Progenitor cell of endocrine pancreas (in vitro differentiated cells): ENCODE results near the gene UMOD. TPM values are rescaled to one million over a fixed set of nuclear protein-coding genes. Genes with fewer than 3 reads are reported as not detected.
"Not testable (repeated sequence)": the region's sequence is repeated elsewhere in the genome, so short reads cannot be mapped to it uniquely, and the experiment has no call there.

Experiments used
- DNase-seq: peaks from one replicate; pipeline ENCODE4 v3.0.0; 2021; ENCODE audit warnings: low spot score; ENCODE audit not compliant: unreplicated experiment
- H3K27ac Mint-ChIP-seq: 2 replicates; pipeline ENCODE4 v1.8.0; 2021; ENCODE audit warnings: mild to moderate bottlenecking, moderate library complexity, mixed read lengths
- H3K27me3 Mint-ChIP-seq: 2 replicates; pipeline ENCODE4 v1.8.0; 2021; ENCODE audit warnings: mixed read lengths
- H3K36me3 Mint-ChIP-seq: 2 replicates; pipeline ENCODE4 v1.8.0; 2022; ENCODE audit warnings: mixed read lengths; ENCODE audit not compliant: insufficient read depth
- H3K4me1 Mint-ChIP-seq: 2 replicates; pipeline ENCODE4 v1.8.0; 2021; ENCODE audit warnings: low read depth, mixed read lengths
- H3K4me3 Mint-ChIP-seq: 2 replicates; pipeline ENCODE4 v1.8.0; 2021; ENCODE audit warnings: low read depth, mild to moderate bottlenecking, moderate library complexity, mixed read lengths
- H3K9me3 Mint-ChIP-seq: 2 replicates; pipeline ENCODE4 v1.8.0; 2021; ENCODE audit warnings: low read depth, mixed read lengths
- total RNA-seq: library from RNA; stranded (reverse); gene quantifications from 2 replicates; pipeline ENCODE4 v1.2.1, GENCODE V29; 2021
- TF ChIP-seq, protein P1 (sequence below): fragments of 200-600 bp; sonication (generic); IDR thresholded peaks from one replicate; pipeline ENCODE4 v1.5.0; 2021; ENCODE audit warnings: antibody characterized with exemption, mild to moderate bottlenecking; ENCODE audit not compliant: unreplicated experiment

UMOD gene
- total RNA-seq, 1 donor from 2014 or later: not detected

DNA sequence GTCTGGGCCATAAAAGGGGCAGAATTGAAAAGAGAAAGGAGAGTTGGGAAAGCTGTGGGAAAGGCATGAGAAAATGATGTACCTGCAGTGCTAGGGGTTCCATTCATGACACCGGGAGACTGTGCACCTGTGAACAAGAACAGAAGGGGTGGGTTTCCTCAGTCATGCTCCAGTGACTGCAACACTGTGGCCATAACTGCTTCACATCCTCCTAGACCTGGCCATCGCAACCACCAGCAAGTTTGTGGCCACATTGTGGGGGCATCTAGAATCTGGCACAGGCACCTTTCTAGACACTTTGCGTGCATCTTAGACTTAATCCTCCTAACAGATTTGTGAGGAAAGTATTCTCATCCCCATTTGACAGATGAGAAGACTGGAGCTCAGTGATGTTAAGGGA, 37.9 kb downstream of the UMOD start:
- Mint-ChIP-seq H3K36me3 (peaks cover 3% of the 10 kb centered on the region), H3K4me1 (no peaks in the 10 kb centered on the region), H3K27me3 (peaks cover 29% of the 10 kb centered on the region), H3K9me3 (no peaks in the 10 kb centered on the region), H3K27ac (no peak overlapping the region), H3K4me3 (no peak overlapping the region)
- DNase-seq: no peak
- TF ChIP-seq, protein P1, sequence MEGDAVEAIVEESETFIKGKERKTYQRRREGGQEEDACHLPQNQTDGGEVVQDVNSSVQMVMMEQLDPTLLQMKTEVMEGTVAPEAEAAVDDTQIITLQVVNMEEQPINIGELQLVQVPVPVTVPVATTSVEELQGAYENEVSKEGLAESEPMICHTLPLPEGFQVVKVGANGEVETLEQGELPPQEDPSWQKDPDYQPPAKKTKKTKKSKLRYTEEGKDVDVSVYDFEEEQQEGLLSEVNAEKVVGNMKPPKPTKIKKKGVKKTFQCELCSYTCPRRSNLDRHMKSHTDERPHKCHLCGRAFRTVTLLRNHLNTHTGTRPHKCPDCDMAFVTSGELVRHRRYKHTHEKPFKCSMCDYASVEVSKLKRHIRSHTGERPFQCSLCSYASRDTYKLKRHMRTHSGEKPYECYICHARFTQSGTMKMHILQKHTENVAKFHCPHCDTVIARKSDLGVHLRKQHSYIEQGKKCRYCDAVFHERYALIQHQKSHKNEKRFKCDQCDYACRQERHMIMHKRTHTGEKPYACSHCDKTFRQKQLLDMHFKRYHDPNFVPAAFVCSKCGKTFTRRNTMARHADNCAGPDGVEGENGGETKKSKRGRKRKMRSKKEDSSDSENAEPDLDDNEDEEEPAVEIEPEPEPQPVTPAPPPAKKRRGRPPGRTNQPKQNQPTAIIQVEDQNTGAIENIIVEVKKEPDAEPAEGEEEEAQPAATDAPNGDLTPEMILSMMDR: no peak

DNA sequence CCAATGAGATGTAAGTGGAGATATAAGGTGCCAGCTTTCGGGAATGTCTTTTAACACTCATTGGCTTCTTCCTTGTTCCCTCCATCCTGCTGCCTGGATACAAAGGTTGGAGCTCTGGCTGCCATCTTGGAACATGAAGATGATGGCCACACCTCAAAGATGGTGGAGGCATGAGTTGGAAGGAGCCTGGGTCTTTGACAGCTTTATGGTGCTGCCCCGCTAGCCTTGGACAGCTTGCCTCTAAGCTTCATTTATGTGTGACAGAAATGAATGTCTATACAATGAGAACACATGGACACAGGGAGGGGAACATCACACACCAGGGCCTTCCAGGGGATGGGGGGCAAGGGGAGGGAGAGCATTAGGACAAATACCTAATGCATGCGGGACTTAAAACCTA, 38.8 kb downstream of the UMOD start:
- no peak overlapping the region for H3K4me3 Mint-ChIP-seq
- TF ChIP-seq, protein P1: no peak
- no peaks in the 10 kb centered on the region for H3K9me3 Mint-ChIP-seq
- no peak for DNase-seq
- peaks cover 25% of the 10 kb centered on the region for H3K27me3 Mint-ChIP-seq
- no peak overlapping the region for H3K27ac Mint-ChIP-seq
- peaks cover 3% of the 10 kb centered on the region for H3K36me3 Mint-ChIP-seq
- H3K4me1 Mint-ChIP-seq: no peaks in the 10 kb centered on the region

DNA sequence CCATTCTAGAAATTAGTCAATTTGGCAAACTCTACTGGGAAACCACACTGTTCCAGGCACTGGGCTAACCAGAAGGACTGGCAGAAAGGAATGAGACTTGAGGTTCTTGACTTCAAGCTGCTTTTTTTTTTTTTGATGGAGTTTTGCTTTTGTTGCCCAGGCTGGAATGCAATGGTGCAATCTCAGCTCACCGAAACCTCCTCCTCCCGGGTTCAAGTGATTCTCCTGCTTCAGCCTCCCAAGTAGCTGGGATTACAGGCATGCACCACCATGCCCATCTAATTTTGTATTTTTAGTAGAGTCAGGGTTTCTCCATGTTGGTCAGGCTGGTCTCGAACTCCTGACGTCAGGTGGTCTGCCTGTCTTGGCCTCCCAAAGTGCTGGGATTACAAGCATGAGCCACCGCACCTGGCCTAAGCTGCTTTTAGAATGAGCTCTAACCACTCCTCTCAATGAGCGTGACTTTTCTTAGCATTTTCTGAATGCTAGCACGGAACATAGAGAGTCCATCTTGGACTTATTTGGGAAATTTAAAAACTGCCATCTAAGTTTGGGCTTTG, 39.9 kb downstream of the UMOD start:
- not testable (repeated sequence) for H3K4me1 Mint-ChIP-seq, H3K36me3 Mint-ChIP-seq, DNase-seq, H3K4me3 Mint-ChIP-seq, H3K27ac Mint-ChIP-seq, H3K9me3 Mint-ChIP-seq
- H3K27me3 Mint-ChIP-seq: peaks cover 18% of the 10 kb centered on the region

DNA sequence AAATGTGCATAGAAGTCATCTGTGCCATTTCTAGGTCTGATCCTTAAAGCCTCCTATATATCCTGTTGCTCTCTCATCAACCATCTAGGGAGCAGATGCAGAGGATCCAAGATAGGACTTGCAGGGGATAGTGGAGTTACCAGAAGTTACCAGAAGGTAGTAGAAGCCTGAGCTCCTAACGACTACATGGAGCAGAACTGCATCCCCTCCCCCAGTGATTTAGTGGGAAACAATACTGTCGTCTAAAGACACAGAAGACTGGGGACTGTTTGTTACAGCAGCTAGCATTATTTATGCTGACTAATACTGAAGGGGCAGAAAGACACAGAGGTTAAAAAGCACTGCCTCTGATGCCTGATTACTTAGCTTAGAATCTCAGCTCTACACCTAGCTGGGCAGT, 41.0 kb downstream of the UMOD start:
- Mint-ChIP-seq H3K4me3 (no peak overlapping the region), H3K27ac (no peak overlapping the region), H3K36me3 (peaks cover 3% of the 10 kb centered on the region), H3K27me3 (peaks cover 15% of the 10 kb centered on the region), H3K4me1 (no peaks in the 10 kb centered on the region), H3K9me3 (no peaks in the 10 kb centered on the region)
- TF ChIP-seq, protein P1: no peak
- DNase-seq: no peak

DNA sequence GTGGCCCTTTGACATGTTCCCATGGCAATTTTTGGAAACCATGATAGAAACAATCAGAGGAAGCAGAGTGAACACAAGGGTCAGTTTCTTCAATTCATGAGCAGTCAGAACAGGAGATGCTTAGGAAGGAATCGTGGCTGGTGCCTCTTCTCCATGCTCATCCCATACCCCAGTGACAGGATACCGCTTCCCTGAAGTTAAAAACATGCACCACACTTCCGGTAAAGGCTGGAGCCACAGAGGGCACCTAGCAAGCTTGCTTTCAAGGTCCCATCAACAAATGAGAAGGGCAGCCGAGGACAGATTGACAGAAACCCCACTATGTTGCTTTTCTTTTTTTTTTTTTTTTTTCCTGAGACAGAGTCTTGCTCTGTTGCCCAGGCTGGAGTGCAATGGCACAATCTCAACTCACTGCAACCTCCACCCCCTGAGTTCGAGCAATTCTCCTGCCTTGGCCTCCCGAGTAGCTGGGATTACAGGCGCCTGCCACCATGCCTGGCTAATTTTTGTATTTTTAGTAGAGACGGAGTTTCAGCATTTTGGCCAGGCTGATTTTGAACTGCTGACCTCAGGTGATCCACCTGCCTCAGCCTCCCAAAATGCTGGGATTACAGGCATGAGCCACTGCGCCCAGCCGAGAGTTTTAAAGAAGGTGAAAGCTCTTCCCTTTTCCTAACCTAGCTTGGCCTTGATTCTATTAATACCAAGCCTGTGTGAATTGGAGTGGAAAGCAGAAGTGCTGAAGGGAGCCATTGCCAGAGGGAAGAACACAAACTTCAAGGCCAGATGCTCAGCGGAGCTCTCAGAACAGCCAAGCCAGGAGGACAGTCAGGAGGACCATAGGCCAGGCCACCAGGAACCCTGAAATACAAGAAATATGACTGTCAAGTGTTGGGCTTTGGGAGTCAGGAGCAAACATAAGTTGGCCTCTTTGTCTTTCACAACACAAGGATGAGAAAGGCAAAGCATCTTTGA, 41.8 kb downstream of the UMOD start:
- TF ChIP-seq, protein P1: no peak
- Mint-ChIP-seq H3K9me3 (no peaks in the 10 kb centered on the region), H3K4me1 (no peaks in the 10 kb centered on the region), H3K36me3 (peaks cover 3% of the 10 kb centered on the region), H3K4me3 (no peak overlapping the region), H3K27me3 (peaks cover 16% of the 10 kb centered on the region), H3K27ac (no peak overlapping the region)
- no peak for DNase-seq
